OCI-LY3 (cell line): ENCODE data around the gene PKD1.

Experiments used
- EZH2phosphoT487 ChIP-seq: fragments of 200-600 bp; shearing (Covaris generic); IDR thresholded peaks from 2 replicates; pipeline ENCODE4 v1.6.1; 2018; ENCODE audit warnings: antibody characterized with exemption, mixed run types, low read depth
- TF ChIP-seq, protein P1 (sequence below): fragments of 200-600, 300-600 bp; sonication (generic); IDR thresholded peaks from 2 replicates; pipeline ENCODE4 v1.5.1; 2014; ENCODE audit warnings: antibody characterized with exemption, low read length, low read depth

DNA sequence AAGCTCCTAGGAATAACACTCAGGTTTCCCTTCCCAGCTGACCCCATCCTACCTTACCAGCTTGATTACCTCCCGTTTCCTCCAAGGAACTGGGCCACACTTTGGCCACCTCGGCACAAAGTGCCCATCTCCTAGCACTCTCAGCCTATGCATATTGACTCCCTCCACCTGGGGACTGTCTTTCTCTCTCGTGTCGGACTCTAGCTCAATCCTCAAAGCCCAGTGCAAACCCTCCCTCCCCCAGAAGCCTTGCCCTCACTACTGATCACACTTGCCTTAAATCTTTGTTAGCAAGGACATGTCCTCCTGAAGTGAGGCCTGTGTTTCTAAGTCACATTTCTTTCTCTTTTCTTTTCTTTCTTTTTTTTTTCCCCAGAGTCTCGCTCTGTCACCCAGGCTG lies 10.1 kb upstream of the PKD1 start:
- TF ChIP-seq, protein P1, sequence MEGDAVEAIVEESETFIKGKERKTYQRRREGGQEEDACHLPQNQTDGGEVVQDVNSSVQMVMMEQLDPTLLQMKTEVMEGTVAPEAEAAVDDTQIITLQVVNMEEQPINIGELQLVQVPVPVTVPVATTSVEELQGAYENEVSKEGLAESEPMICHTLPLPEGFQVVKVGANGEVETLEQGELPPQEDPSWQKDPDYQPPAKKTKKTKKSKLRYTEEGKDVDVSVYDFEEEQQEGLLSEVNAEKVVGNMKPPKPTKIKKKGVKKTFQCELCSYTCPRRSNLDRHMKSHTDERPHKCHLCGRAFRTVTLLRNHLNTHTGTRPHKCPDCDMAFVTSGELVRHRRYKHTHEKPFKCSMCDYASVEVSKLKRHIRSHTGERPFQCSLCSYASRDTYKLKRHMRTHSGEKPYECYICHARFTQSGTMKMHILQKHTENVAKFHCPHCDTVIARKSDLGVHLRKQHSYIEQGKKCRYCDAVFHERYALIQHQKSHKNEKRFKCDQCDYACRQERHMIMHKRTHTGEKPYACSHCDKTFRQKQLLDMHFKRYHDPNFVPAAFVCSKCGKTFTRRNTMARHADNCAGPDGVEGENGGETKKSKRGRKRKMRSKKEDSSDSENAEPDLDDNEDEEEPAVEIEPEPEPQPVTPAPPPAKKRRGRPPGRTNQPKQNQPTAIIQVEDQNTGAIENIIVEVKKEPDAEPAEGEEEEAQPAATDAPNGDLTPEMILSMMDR, result no peak
- no peak for TF ChIP-seq EZH2phosphoT487
